ENCODE results near the gene SLC38A6. TPM values are rescaled to one million over a fixed set of nuclear protein-coding genes. Genes with fewer than 3 reads are reported as not detected.

The SLC38A6 gene
- total and polyA plus RNA-seq, 2 of the 8 experiments (the other 6 are each of a cell fraction or from before 2014, with no cell fraction given): 8.1 to 9.8 TPM

DNA sequence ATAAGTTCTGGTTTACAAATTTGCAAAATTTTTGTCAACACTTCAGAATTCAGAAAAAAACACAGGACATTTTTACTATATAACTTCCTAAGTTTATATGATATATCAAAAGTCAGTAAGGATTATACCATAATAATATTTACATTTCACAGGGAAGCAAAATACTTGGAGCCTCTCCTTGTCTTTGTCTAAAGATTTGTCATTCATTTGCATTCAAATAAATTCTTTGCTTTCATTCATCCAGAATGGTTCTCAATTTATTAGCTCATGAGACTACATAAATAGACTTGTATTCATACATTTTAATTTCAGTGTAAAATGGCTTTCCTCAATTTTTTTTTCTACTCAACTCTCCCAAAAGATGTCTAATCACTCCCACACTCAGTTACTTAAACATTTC, 96.4 kb downstream of the SLC38A6 start:
- ChIA-PET CTCF (ENCODE audit: partially characterized antibody) (interaction anchor here (0.6 kb wide), 1 partner anchor 143 kb away, joined by 3 read pairs; no protein-coding TSS in a partner anchor), POLR2A (ENCODE audit: partially characterized antibody) (no interaction called here)
- H2BK120ac ChIP-seq (replicated peaks; ENCODE audit: low read depth, low read length): no peak overlapping the region
- H3K4me3 ChIP-seq (ENCODE audit: extremely low read depth in 1 of 4, insufficient read depth in 2 of 4, low read depth in 3 of 4, low read length in 4 of 4): no peak overlapping the region
- no peaks in the 10 kb centered on the region for H3K36me3 ChIP-seq (ENCODE audit: control insufficient read depth in 2 of 4, insufficient read depth in 4 of 4, low read length in 3 of 4)
- H4K91ac ChIP-seq (replicated peaks; ENCODE audit: insufficient read length, low read length): no peak overlapping the region
- no peak overlapping the region for H3K14ac ChIP-seq (ENCODE audit: insufficient read length)
- H3K27ac ChIP-seq (ENCODE audit: low read depth, low read length): no peak overlapping the region
- no peak overlapping the region for H2BK20ac ChIP-seq (ENCODE audit: low read length)
- DNase-seq (ENCODE audit: low read depth in 1 of 2, low spot score in 2 of 2) (no peak), FAIRE-seq (no peak)
- H3K79me2 ChIP-seq (ENCODE audit: control insufficient read depth in 1 of 2, insufficient read depth in 2 of 2, low read length in 2 of 2): no peaks in the 10 kb centered on the region
- no peak overlapping the region for H3K4me2 ChIP-seq (ENCODE audit: insufficient read depth in 1 of 2, low read depth in 2 of 2, low read length in 2 of 2)
- H4K20me1 ChIP-seq (replicated peaks in 1 of 2; ENCODE audit: control insufficient read depth in 1 of 2, insufficient read depth in 2 of 2, low read length in 2 of 2): no peaks in the 10 kb centered on the region
- H4K5ac ChIP-seq (ENCODE audit: insufficient read length, low read depth, low read length): no peak overlapping the region
- no peaks in the 10 kb centered on the region; the same call in 1 of the 2 replicates for H3K23me2 ChIP-seq (ENCODE audit: low read depth, low read length)
- no peak overlapping the region for H2BK12ac ChIP-seq (ENCODE audit: low read depth, low read length)
- no peak overlapping the region for H2AFZ ChIP-seq (ENCODE audit: low read length)
- no peak overlapping the region for H3K18ac ChIP-seq (ENCODE audit: extremely low read depth, low read length)
- no peak overlapping the region for H2AK5ac ChIP-seq (ENCODE audit: low read depth, low read length)
- H3K56ac ChIP-seq (replicated peaks; ENCODE audit: insufficient read length, low read depth, low read length): no peak overlapping the region
- H3K9ac ChIP-seq (replicated peaks in 1 of 4; ENCODE audit: extremely low read depth in 1 of 4, low read depth in 3 of 4, low read length in 3 of 4): no peak overlapping the region
- no peak overlapping the region for H2BK5ac ChIP-seq (ENCODE audit: low read depth, low read length)
- no peak overlapping the region for H3K4ac ChIP-seq (replicated peaks; ENCODE audit: insufficient read length, low read depth, low read length)
- H3K79me1 ChIP-seq (ENCODE audit: low read depth, low read length): no peaks in the 10 kb centered on the region
- H3K4me1 ChIP-seq (replicated peaks in 1 of 4; ENCODE audit: control insufficient read depth in 3 of 4, insufficient read depth in 4 of 4, low read length in 3 of 4): peaks cover 4 to 8% (median 7%) of the 10 kb centered on the region in 4 experiments
- H3K27me3 ChIP-seq (replicated peaks in 1 of 4; ENCODE audit: control insufficient read depth in 3 of 4, extremely low read depth in 1 of 4, insufficient read depth in 3 of 4, low read length in 3 of 4): no peaks in the 10 kb centered on the region
- H3K9me3 ChIP-seq (ENCODE audit: insufficient read depth in 2 of 2, low read depth in 1 of 2, low read length in 1 of 2): no peaks in the 10 kb centered on the region
- no peak overlapping the region for H4K8ac ChIP-seq (ENCODE audit: extremely low read depth, insufficient read depth, low read length)
- TF ChIP-seq, protein P1, sequence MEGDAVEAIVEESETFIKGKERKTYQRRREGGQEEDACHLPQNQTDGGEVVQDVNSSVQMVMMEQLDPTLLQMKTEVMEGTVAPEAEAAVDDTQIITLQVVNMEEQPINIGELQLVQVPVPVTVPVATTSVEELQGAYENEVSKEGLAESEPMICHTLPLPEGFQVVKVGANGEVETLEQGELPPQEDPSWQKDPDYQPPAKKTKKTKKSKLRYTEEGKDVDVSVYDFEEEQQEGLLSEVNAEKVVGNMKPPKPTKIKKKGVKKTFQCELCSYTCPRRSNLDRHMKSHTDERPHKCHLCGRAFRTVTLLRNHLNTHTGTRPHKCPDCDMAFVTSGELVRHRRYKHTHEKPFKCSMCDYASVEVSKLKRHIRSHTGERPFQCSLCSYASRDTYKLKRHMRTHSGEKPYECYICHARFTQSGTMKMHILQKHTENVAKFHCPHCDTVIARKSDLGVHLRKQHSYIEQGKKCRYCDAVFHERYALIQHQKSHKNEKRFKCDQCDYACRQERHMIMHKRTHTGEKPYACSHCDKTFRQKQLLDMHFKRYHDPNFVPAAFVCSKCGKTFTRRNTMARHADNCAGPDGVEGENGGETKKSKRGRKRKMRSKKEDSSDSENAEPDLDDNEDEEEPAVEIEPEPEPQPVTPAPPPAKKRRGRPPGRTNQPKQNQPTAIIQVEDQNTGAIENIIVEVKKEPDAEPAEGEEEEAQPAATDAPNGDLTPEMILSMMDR (IDR thresholded peaks at IDR 0.05; ENCODE audit: control extremely low read depth in 1 of 3, insufficient read depth in 1 of 3, low read depth in 1 of 3, low read length in 3 of 3): no peak
- TF ChIP-seq NRF1 (IDR thresholded peaks at IDR 0.05; ENCODE audit: low read depth, low read length) (no peak), CBX8 (IDR thresholded peaks at IDR 0.05; ENCODE audit: borderline replicate concordance, low read depth, low read length) (no peak), POU5F1 (IDR thresholded peaks at IDR 0.05; ENCODE audit: low read depth, low read length) (no peak), CEBPB (IDR thresholded peaks at IDR 0.05; ENCODE audit: low read depth, low read length) (no peak), CHD2 (IDR thresholded peaks at IDR 0.05; ENCODE audit: low read length) (no peak), HDAC2 (IDR thresholded peaks at IDR 0.05; ENCODE audit: borderline replicate concordance in 1 of 2, low read depth in 2 of 2, low read length in 2 of 2) (no peak), EP300 (IDR thresholded peaks at IDR 0.05; ENCODE audit: borderline replicate concordance in 1 of 2, low read depth in 2 of 2, low read length in 2 of 2) (no peak), SUZ12 (IDR thresholded peaks at IDR 0.05; ENCODE audit: low read length) (no peak), SP4 (IDR thresholded peaks at IDR 0.05; ENCODE audit: low read length) (no peak), HDAC6 (IDR thresholded peaks at IDR 0.05; ENCODE audit: low read depth, low read length) (no peak), TCF12 (IDR thresholded peaks at IDR 0.05; ENCODE audit: low read depth, low read length) (no peak), BRCA1 (IDR thresholded peaks at IDR 0.05; ENCODE audit: low read depth, low read length) (no peak)
- no peak overlapping the region for H3K23ac ChIP-seq (ENCODE audit: insufficient read length)
- no peak overlapping the region for H2BK15ac ChIP-seq (ENCODE audit: low read length)
